HG03469 (cell line): Measurements from ENCODE around the gene MMP8.
A peak's percentile ranks its signal among the peaks of the same experiment; 100 is the strongest.

Source experiments
- ATAC-seq: cut with Tn5 transposase; IDR thresholded peaks from one replicate; pipeline ENCODE4 v1.9.1; 2021; ENCODE audit warnings: mild to moderate bottlenecking, moderate library complexity, moderate number of reproducible peaks; ENCODE audit not compliant: unreplicated experiment

MMP8 gene

DNA sequence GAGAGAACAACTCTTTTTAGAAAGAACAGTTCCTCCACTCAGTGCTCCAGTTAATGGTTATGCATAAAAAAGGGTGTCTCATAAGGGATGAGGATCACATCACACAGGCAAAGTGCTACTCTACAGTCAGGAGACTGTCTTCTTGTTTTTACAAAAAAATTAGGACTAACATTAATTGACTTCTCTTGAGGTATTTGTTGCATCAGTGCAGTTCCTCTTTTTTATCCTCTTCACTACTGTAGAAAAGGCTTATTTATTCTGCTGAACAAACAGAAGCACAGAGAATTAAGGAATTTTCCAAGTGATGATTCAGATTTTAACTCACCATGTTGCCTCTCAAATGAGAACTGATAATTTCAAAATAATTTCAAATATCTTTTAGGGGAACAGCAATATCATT, 1.9 kb downstream of the MMP8 start:
- no peak for ATAC-seq

GRCh38 chr11:102719620-102720277, 5.0 kb downstream of the MMP8 start:
- no peak for ATAC-seq

DNA sequence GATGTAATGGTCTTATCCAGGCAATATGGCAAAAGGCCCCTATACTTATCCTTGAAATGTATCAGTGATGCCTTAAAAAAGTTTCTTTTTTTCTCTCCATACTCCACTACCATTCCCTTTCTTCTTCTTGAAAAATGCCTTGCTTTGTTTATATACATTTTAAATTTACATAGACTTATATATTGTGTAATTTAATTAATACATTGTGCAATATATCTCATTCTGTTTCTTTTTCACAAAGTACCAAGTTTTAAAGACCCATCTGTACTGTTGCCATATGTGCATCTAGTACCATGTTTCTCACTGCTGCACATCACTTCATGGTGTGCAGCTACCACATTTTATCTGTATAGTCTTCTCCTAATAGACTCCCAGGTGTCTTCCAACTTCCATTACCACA, 7.5 kb downstream of the MMP8 start:
- ATAC-seq = no peak

GRCh38 chr11:102716527-102716926, 8.2 kb downstream of the MMP8 start:
- peak; percentile 89 for ATAC-seq

GRCh38 chr11:102712137-102712536, 12.6 kb downstream of the MMP8 start:
- ATAC-seq = no peak

DNA sequence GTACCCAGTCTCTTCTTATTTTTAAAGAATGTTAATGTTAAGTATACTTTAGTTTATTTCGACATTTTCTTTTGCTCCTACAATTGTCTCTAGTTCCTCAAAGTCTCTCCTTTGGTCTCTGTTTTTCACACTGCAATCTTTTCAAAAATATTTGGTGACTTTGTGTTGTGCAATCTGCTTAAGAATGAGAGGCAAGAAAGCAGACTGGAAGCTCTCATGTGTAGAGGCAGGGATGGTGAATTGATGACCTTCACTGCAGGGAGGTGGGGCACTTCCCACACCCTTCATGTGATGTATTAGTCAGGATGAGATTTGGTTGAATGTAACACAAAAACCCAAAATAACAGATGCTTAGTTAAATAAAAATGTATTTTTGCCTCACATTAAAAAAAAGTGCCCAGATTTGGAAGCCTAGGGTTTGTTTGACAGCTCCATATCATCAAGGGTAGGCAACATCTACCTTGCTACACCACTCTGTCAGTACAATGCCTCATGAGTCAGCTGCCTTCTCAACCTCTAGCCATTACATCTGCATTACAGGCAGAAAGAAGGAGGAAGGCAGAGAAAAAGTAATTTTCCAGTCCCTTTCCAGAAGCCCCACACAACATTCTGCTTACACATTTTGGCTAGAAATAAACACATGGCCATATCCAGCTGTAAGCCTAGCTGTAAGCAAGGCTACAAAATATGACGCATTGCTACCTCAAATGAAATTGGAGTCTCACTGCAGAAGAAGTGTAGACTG, 15.4 kb downstream of the MMP8 start:
- no peak for ATAC-seq

- ATAC-seq = no peak
These were observed 16.1 kb downstream of the MMP8 start for GRCh38 chr11:102708654-102709053.

- no peak for ATAC-seq
These were observed 19.1 kb downstream of the MMP8 start, which contains the start of gene MMP27 for GRCh38 chr11:102705626-102706025. Gene MMP27 (minus strand): TSS chr11:102705769. CDS start chr11:102705714, 55 bp downstream.

DNA sequence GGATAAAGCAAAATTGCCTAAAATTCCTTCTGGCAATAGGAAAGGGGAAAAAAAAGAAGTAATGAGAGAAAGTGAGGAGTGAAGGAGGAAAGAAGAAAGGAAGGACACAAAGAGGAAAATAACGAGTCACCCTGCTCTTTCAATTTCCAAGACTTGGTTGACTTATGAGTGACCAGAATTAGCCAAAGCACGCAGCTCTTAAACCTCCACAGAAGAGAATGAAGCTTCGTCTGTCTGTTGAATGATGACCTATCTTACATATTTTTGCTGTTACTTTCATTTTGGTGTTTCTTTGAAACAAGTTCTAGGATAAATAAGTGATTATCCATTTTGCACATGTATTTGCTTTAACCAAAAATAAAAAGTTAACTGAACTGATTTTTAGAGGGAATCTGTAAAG, 19.9 kb downstream of the MMP8 start:
- ATAC-seq = no peak

- no peak for ATAC-seq
These were observed 20.8 kb downstream of the MMP8 start for GRCh38 chr11:102703826-102704493.

GRCh38 chr11:102695201-102695600, 29.6 kb downstream of the MMP8 start:
- no peak for ATAC-seq

GRCh38 chr11:102685754-102686153, 39.0 kb downstream of the MMP8 start:
- ATAC-seq = no peak

- ATAC-seq = no peak
These were observed 39.4 kb downstream of the MMP8 start for GRCh38 chr11:102685338-102685737.

DNA sequence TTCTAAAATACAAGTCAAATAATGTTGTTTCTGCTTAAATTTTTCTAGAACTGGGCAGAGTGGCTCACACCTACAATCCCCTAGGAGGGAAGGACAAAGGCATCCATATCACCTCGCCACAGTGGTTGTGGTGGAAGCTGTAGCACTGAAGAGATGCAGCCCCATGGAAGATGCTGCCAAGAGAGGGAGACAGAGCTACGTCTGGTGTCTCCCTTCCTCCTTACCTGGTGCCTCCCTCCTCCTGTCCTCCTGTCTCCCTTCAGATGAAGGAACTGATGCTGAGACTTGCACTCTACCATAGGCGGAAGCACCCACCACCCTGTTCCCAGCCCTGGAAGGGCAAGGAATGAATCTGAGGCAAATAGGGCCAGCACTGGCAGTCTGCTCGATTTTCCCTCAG, 41.5 kb downstream of the MMP8 start:
- no peak for ATAC-seq

DNA sequence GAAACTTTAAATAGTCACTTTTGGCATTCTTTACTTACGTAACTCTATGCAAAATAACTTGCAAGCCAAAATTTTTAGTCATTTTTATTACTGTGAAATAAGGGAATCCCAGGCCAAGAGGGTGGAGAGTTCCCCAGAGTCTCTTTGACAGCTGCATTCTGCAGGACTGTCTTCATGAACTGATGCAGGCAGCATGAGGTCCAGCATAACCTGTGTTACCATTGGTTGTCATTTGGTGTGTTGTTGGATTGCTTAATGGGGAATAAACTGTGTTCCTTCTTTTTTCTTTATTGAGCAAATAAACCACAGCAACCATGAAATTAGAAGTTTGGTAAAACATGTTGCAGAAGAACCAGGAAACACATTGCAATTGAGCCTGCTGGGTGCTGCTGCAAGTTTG, 43.8 kb downstream of the MMP8 start:
- ATAC-seq = no peak

DNA sequence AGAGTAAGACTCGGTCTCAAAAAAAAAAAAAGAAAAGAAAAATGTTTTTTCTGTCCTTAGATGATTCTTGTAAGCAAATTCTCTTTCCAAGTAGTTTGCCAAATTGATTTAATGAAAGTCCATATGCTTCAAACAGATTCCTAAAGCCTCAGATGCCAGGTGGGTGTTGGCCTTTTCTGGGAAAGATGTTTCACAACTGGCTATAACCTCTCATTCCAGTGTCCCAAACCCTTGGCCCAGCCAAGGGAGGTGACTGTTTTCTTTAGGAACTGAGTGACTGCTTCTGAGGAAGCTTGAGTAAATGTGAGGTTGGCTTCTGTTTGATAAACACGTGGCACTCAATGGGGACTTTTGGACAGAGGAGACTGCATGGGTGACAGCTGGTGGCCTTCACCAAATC, 46.7 kb downstream of the MMP8 start:
- no peak for ATAC-seq

DNA sequence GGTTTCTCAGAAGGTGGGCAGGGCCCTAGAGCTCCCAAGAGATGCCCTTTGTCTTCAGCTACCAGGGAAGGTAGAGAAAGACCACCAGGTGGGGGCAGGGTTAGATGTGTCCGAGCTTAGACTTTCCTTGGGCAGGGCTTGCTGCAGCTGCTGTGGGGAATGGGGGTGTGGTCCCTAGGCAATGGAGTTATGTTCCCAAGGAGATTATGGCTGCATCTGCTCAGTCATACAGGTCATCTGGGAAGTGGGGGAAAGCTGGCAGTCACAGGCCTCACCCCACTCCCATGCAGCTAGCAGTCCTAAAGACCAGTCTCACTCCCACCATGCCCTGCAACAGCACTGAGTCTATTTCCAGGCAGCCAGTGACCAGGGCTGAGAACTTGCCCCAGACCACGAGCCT, 48.7 kb downstream of the MMP8 start:
- ATAC-seq = no peak

DNA sequence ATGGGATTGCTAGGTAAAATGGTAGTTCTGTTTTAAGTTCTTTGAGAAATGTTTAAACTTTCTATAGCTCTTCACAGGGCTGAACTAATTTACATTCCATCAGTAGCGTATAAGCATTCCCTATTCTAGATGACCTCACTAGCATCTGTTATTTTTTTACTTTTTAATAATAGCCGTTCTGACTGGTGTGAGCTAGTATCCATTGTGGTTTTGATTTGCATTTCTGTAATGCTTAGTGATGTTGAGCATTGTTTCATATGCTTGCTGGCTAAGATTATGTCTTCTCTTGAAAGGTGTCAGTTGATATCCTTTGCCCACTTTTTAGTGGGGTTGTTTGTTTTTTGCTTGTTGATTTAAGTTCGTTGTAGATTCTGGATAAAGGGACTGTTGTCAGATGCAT, 55.1 kb downstream of the MMP8 start:
- peak; percentile 62 for ATAC-seq

DNA sequence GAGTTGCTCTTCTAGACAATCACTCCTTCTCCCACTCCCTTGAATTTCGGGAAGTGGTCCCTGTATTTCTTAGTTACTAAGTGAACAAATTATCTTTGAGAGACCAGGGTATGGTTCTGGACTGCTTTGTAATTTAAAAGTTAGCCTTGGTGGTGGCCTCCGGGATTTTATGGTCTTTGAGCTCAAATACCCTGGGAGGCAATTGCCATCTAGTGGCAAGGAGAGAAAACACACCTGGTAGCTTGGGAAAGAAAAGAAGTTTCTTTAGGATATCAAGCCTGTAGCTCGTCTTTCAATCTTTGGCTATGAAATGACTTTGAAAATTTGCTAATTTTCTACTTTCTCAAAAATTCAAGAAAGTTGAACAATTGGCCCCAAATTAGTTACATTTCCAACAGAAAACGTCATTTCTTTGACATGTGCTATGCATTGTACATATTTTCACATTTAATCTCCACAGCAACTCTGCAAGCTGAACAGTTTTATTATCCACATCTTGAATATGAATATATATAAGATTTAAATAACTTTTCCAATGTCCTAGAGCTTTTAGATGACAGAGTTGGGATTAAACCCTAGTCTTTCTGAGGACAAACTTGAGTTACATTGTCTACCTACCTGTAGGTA, 58.3 kb downstream of the MMP8 start:
- ATAC-seq = peak; percentile 35

DNA sequence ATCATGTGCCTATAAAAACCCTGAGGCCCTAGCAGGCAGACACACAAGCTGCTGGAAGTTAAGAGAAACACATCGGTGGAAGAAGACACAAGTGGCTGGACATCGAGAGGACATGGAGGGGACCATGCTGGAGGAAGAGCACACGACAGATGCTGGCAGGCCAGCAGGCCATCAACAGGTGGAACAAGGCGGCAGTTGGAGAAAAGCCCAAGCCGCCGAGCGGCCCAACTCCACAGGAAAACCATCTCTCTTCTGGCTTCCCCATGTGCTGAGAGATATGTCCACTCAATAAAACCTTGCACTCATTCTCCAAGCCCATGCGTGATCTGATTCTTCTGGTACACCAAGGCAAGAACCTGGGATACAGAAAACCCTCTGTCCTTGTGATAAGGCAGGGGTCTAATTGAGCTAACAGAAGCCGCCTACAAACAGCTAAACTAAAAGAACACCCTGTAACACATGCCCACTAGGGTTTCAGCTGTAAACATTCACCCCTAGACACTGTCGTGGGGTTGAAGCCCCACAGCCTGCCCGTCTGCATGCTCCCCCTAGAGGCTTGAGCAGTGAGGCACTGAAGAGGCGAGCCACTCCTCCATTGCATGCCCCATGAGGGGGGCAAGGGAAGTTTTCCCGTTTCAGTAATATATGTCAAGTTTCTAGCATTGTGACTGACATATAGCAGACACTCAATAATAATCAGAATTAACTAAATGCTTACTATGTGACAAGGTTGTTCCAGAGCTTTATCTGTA, 60.6 kb downstream of the MMP8 start:
- peak; percentile 41 for ATAC-seq

GRCh38 chr11:102662607-102663006, 62.1 kb downstream of the MMP8 start:
- ATAC-seq = no peak
